ENCODE data around the gene SUSD4.

Gene SUSD4

DNA sequence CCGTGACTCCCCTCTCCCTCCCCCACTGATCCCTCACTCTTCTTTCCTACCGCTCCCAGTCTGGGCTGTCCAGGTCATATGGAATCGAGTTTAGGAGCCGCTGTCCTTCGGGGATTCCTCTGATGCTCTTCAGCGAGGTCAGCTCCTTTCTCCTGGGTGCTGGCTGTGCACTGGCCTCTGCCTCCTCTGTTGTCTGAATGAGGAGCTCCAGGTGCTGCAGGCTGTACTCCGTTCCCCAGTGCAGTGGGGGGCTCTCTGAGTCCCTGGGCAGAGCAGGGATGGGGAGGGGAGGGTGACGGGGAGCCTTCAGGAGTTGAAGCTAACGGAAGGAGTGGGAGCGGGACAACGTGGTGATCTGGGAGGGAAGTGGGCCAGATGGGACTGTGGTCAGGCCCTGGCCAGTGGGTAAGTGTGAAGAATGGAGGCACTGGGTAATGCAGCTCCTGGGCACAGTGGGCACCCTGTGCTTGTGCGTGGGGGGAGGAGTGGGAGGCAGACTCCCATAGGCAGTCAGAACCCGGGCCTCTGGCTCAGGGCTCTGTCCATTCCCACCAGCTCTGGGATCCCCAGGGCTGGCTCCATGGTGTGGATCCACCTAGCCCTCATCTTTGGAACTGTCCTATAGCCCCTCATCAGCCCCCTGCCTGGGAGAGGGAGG, 161.5 kb downstream of the SUSD4 start:
- no peak for TF ChIP-seq POLR2A (IDR thresholded peaks at IDR 0.05; ENCODE audit: low read length)
- no peak for TF ChIP-seq GATA1 (IDR thresholded peaks at IDR 0.05; ENCODE audit: low read depth, low read length)
- no peak for DNase-seq

DNA sequence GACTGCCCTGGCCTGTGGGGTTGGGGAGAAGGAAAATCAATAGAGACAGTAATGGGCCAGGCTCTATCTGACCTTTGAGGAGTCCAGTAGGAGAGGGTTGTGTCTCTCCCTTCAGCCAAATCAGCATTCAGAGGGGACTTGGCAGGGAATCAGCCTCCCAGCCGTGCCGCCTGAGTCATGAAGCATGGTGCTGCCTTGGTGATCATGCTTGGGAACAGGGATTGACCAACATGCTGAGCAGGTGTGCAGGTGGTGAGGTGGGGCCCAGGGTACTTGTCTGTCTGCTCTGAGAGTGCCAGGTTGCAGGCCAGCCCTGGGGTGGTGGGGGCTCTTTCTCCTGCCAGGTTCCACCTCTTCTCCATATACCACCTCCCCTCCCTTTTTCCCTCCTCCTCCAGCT, 162.0 kb downstream of the SUSD4 start:
- TF ChIP-seq GATA1 (IDR thresholded peaks at IDR 0.05; ENCODE audit: low read depth, low read length) (no peak), POLR2A (IDR thresholded peaks at IDR 0.05; ENCODE audit: low read length) (no peak)
- no peak for DNase-seq

GRCh38 chr1:223200903-223201302, 163.1 kb downstream of the SUSD4 start:
- no peak for TF ChIP-seq GATA1 (IDR thresholded peaks at IDR 0.05; ENCODE audit: low read depth, low read length)
- TF ChIP-seq POLR2A (IDR thresholded peaks at IDR 0.05; ENCODE audit: low read length), result no peak
- DNase-seq, result no peak

- DNase-seq, result no peak
- no peak for TF ChIP-seq GATA1 (IDR thresholded peaks at IDR 0.05; ENCODE audit: low read depth, low read length)
- TF ChIP-seq POLR2A (IDR thresholded peaks at IDR 0.05; ENCODE audit: low read length), result no peak
These were observed 164.8 kb downstream of the SUSD4 start for GRCh38 chr1:223199094-223199647.

DNA sequence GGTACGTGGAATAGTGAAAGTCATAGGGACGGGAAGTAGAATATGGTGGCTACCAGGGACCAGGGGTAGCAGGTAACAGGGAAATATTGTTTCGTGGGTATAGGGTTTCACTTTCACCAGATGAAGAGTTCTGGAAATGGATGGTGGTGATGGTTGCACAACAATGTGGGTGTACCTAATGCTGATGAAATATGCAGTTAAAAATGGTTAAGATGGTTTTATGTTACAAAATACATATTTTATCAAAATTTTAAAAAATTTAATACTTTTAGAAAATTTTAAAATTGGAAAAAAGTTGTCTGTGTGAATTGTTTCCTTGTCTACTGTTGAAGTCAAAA, 165.4 kb downstream of the SUSD4 start:
- no peak for DNase-seq
- TF ChIP-seq POLR2A (IDR thresholded peaks at IDR 0.05; ENCODE audit: low read length), result no peak

- DNase-seq, result no peak
- no peak for TF ChIP-seq GATA1 (IDR thresholded peaks at IDR 0.05; ENCODE audit: low read depth, low read length)
- TF ChIP-seq POLR2A (IDR thresholded peaks at IDR 0.05; ENCODE audit: low read length), result no peak
These were observed 165.9 kb downstream of the SUSD4 start for GRCh38 chr1:223197923-223198627.

- TF ChIP-seq GATA1 (IDR thresholded peaks at IDR 0.05; ENCODE audit: low read depth, low read length) (no peak), POLR2A (IDR thresholded peaks at IDR 0.05; ENCODE audit: low read length) (no peak)
These were observed 173.9 kb downstream of the SUSD4 start for GRCh38 chr1:223189903-223190724.

GRCh38 chr1:223189525-223189902, 174.5 kb downstream of the SUSD4 start:
- TF ChIP-seq POLR2A (IDR thresholded peaks at IDR 0.05; ENCODE audit: low read length), result no peak
- no peak for TF ChIP-seq GATA1 (IDR thresholded peaks at IDR 0.05; ENCODE audit: low read depth, low read length)
- no peak for DNase-seq

More at GRCh38 chr1:223189903-223190724, 173.9 kb downstream of the SUSD4 start:
- DNase-seq, result no peak

DNA sequence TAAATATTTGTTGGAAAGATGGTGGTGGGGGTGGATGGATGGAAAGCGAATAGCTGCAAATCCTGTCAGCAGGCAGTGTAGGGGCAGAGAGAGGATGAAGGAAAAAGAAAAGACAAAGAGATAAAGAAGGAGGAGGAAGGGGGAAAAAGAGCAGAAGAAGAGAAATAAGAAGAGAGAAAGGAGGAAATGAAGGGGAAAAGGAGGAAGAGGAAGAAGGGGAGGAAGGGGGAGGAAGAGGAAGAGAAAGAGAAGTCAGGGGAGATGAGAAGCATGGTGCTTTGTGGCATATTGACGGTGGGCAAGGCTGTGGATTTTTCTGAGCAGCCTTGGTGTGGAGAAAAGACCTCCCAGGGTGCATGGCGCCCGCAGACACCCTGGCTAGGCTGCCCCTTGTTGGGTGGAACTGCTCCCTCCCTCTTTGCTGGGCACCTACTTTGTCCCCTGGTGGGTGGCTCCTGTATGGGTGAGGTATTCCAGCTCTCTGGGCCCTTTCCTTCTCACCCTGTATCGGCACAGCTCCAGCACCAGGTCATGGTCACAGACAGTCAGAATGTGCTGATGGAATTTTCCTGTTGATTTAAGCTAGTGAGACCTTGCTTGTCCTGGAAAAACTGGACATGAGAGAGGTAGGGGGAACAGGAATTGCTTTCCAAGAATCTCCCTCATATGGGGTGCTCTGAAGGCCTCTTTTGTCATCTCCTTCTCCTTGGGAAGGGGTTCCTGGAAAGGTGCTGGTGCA, 175.2 kb downstream of the SUSD4 start:
- TF ChIP-seq POLR2A (IDR thresholded peaks at IDR 0.05; ENCODE audit: low read length) (no peak), GATA1 (IDR thresholded peaks at IDR 0.05; ENCODE audit: low read depth, low read length) (no peak)
- DNase-seq, result no peak

DNA sequence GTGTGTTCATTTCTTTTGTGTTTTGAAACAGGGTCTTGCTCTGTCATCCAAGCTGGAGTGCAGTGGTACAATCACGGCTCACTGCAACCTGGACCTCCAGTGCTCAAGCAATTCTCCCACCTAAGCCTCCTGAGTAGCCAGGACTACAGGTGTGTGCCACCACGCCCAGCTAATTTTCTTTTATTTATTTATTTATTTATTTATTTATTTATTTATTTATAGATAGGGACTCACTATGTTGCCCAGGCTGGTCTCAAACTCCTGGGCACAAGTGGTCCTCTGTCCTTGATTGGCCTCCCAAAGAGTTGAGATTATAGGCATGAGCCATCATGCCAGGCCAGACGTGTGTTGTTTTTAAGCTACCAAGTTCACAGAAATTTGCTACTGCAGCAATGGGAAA, 177.2 kb downstream of the SUSD4 start:
- TF ChIP-seq POLR2A (IDR thresholded peaks at IDR 0.05; ENCODE audit: low read length), result no peak
- TF ChIP-seq GATA1 (IDR thresholded peaks at IDR 0.05; ENCODE audit: low read depth, low read length), result no peak
- DNase-seq, result no peak

- no peak for DNase-seq
- TF ChIP-seq GATA1 (IDR thresholded peaks at IDR 0.05; ENCODE audit: low read depth, low read length), result no peak
- no peak for TF ChIP-seq POLR2A (IDR thresholded peaks at IDR 0.05; ENCODE audit: low read length)
These were observed 180.6 kb downstream of the SUSD4 start for GRCh38 chr1:223183268-223183862.

DNA sequence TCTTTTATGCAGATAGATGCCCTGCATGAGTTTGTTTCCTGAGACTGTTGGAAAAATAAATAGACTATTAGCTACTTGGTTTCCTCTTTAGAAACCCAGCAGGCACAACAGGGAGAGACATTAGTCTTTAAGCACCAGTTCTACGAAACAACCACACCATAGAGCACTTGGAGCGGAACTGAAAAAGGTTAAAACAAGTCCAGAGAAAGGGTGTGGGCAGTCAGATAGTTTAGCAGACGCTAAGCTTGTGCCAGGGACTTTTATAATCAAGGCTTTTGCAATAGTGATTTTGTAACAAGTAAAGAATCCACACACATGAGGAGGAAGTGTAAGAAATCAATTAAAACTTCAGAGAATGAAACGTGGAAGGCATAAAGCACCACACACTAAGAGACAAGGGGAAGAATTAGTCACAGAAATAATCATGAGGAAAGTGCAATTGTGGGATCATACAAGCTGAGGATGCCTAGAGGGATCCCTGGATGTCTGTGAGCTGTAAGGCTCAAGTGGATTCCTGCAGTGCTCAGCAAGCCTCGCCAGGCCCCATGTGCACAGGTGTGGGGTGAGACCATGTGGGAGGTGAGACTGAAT, 183.2 kb downstream of the SUSD4 start:
- TF ChIP-seq POLR2A (IDR thresholded peaks at IDR 0.05; ENCODE audit: low read length) (no peak), GATA1 (IDR thresholded peaks at IDR 0.05; ENCODE audit: low read depth, low read length) (no peak)
- DNase-seq, result no peak

- TF ChIP-seq POLR2A (IDR thresholded peaks at IDR 0.05; ENCODE audit: low read length) (no peak), GATA1 (IDR thresholded peaks at IDR 0.05; ENCODE audit: low read depth, low read length) (no peak)
- DNase-seq, result no peak
These were observed 184.2 kb downstream of the SUSD4 start for GRCh38 chr1:223179786-223180185.

All from erythroblast (primary cell).